ENCODE measurements around the gene GEMIN8. TPM values are rescaled to one million over a fixed set of nuclear protein-coding genes. Genes with fewer than 3 reads are reported as not detected.

The GEMIN8 gene
- total RNA-seq, 1 experiment from 2014 or later, result 11.3 TPM

DNA sequence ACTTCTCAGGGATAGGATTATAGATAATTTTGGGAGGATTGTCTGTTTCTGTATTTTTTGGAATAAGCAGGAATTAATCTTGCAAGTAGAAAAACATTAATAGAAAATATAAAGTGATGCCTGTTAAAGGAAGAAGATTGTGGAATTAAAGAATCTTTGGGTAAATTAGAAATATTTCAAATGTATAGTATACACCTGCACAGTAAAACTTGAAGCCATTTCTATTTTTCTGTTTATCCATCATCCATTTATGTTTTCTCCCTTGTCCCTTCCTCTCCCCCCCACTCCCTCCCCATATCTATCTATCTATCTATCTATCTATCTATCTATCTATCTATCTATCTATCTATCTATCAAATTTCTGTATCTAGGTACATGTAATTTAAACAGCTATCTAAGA is 46.9 kb upstream of the GEMIN8 start:
- no peak for DNase-seq (ENCODE audit: low read depth, low spot score)
- H3K27ac ChIP-seq (ENCODE audit: low read depth, low read length), result no peak overlapping the region
- no peak overlapping the region for H3K9ac ChIP-seq (ENCODE audit: low read length)
- ChIA-PET POLR2A (no interaction called here), CTCF (no interaction called here), RAD21 (ENCODE audit: low non-redundant PET in 1 of 2, low total read pairs in 2 of 2, uncharacterized antibody in 2 of 2, unreplicated experiment in 2 of 2) (no interaction called here)
- H3K27me3 ChIP-seq (ENCODE audit: insufficient read depth, low read length), result no peaks in the 10 kb centered on the region
- TF ChIP-seq CBX3 (IDR thresholded peaks at IDR 0.05; ENCODE audit: low read depth), result no peak
- TF ChIP-seq ELF1 (IDR thresholded peaks at IDR 0.05; ENCODE audit: borderline replicate concordance, low read depth), result no peak
- no peak for TF ChIP-seq FOSL1 (IDR thresholded peaks at IDR 0.05; ENCODE audit: low read depth)
- TF ChIP-seq CEBPB (IDR thresholded peaks at IDR 0.05; ENCODE audit: low read depth), result no peak
- TF ChIP-seq SRF (IDR thresholded peaks at IDR 0.05; ENCODE audit: low read depth), result no peak
- no peak overlapping the region for H3K4me2 ChIP-seq (ENCODE audit: low read length)
- BruUV-seq (replicated peaks), result no TSS peak
- intact Hi-C loops (cut with micrococcal nuclease), result no loop called here
- no peaks in the 10 kb centered on the region for H3K36me3 ChIP-seq (ENCODE audit: control insufficient read depth in 1 of 2, insufficient read depth in 2 of 2, low read length in 2 of 2)
- no peak for ATAC-seq
- no peaks in the 10 kb centered on the region for H3K79me2 ChIP-seq (ENCODE audit: insufficient read depth, low read length)
- H3K9me2 ChIP-seq (ENCODE audit: insufficient read depth), result no peaks in the 10 kb centered on the region
- H2AFZ ChIP-seq (ENCODE audit: low read depth, low read length, poor library complexity, severe bottlenecking), result no peak overlapping the region
- H4K20me1 ChIP-seq (ENCODE audit: insufficient read depth), result no peaks in the 10 kb centered on the region
- no peaks in the 10 kb centered on the region for H3K9me3 ChIP-seq (ENCODE audit: control insufficient read depth in 1 of 2, insufficient read depth in 1 of 2, low read depth in 1 of 2, low read length in 2 of 2)
- no peak overlapping the region for H3K4me3 ChIP-seq (replicated peaks in 1 of 2; ENCODE audit: low read depth in 1 of 2, low read length in 2 of 2)
- no peaks in the 10 kb centered on the region for H3K4me1 ChIP-seq (ENCODE audit: control insufficient read depth in 1 of 2, insufficient read depth in 2 of 2, low read length in 2 of 2)

DNA sequence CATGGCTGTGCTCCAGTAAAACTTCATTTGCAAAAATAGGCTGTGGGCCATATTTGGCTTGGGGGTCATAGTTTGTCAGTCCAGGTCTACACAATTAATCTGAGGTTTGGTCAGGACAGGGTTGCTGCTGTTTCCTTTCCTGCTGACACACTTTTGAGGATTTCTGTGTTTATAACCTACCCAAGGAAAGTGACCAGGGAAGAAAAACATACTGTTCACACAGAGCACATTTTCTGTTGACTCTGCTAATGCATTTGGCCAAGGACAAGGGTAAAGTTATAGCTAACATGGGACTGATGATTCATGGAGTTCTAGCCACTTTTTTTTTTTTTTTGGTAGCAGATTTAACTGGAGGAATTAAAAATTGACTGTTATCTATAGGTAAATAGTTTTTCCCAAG is 43.9 kb upstream of the GEMIN8 start:
- CTCF ChIA-PET, result no interaction called here
- BruUV-seq (replicated peaks), result no TSS peak

More for the DNA sequence above, 43.9 kb upstream of the GEMIN8 start:
- no peaks in the 10 kb centered on the region for H3K9me2 ChIP-seq (ENCODE audit: insufficient read depth)
- ATAC-seq (no peak), DNase-seq (ENCODE audit: low read depth, low spot score) (no peak)
- TF ChIP-seq RAD21 (IDR thresholded peaks at IDR 0.05; ENCODE audit: low read depth), result no peak
- TF ChIP-seq, protein P1, sequence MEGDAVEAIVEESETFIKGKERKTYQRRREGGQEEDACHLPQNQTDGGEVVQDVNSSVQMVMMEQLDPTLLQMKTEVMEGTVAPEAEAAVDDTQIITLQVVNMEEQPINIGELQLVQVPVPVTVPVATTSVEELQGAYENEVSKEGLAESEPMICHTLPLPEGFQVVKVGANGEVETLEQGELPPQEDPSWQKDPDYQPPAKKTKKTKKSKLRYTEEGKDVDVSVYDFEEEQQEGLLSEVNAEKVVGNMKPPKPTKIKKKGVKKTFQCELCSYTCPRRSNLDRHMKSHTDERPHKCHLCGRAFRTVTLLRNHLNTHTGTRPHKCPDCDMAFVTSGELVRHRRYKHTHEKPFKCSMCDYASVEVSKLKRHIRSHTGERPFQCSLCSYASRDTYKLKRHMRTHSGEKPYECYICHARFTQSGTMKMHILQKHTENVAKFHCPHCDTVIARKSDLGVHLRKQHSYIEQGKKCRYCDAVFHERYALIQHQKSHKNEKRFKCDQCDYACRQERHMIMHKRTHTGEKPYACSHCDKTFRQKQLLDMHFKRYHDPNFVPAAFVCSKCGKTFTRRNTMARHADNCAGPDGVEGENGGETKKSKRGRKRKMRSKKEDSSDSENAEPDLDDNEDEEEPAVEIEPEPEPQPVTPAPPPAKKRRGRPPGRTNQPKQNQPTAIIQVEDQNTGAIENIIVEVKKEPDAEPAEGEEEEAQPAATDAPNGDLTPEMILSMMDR (IDR thresholded peaks at IDR 0.05 in 2 of 3, conservative IDR thresholded peaks at IDR 0.05 in 1 of 3; ENCODE audit: borderline replicate concordance in 1 of 3, insufficient read depth in 1 of 3, low read depth in 2 of 3, low read length in 2 of 3), result no peak
- no peak for TF ChIP-seq JUND (IDR thresholded peaks at IDR 0.05)
- no peak for TF ChIP-seq TCF7L2 (IDR thresholded peaks at IDR 0.05; ENCODE audit: borderline replicate concordance, extremely low read depth, insufficient read depth, insufficient read length)
- TF ChIP-seq CBX3 (IDR thresholded peaks at IDR 0.05; ENCODE audit: low read depth), result no peak
- no peak for TF ChIP-seq POLR2A (IDR thresholded peaks at IDR 0.05; ENCODE audit: borderline replicate concordance, extremely low read depth, insufficient read depth, insufficient read length)
- no peak for TF ChIP-seq ZNF274 (IDR thresholded peaks at IDR 0.05; ENCODE audit: low read depth, low read length)
- no peak for TF ChIP-seq SRF (IDR thresholded peaks at IDR 0.05; ENCODE audit: low read depth)
- no peak for TF ChIP-seq FOSL1 (IDR thresholded peaks at IDR 0.05; ENCODE audit: low read depth)
- TF ChIP-seq, protein P2, sequence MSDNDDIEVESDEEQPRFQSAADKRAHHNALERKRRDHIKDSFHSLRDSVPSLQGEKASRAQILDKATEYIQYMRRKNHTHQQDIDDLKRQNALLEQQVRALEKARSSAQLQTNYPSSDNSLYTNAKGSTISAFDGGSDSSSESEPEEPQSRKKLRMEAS (IDR thresholded peaks at IDR 0.05), result no peak
- no peak for TF ChIP-seq ELF1 (IDR thresholded peaks at IDR 0.05; ENCODE audit: borderline replicate concordance, low read depth)
- no peak for TF ChIP-seq EZH2 (IDR thresholded peaks at IDR 0.05)
- TF ChIP-seq, protein P3, sequence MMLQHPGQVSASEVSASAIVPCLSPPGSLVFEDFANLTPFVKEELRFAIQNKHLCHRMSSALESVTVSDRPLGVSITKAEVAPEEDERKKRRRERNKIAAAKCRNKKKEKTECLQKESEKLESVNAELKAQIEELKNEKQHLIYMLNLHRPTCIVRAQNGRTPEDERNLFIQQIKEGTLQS (IDR thresholded peaks at IDR 0.05), result no peak
- TF ChIP-seq SIN3A (IDR thresholded peaks at IDR 0.05; ENCODE audit: low read depth), result no peak
- H3K79me2 ChIP-seq (ENCODE audit: insufficient read depth, low read length), result no peaks in the 10 kb centered on the region
- H3K4me2 ChIP-seq (ENCODE audit: low read length), result no peak overlapping the region
- no peak overlapping the region for H3K27ac ChIP-seq (ENCODE audit: low read depth, low read length)
- intact Hi-C loops (cut with micrococcal nuclease), result no loop called here
- no peaks in the 10 kb centered on the region for H3K9me3 ChIP-seq (ENCODE audit: control insufficient read depth in 1 of 2, insufficient read depth in 1 of 2, low read depth in 1 of 2, low read length in 2 of 2)
- H4K20me1 ChIP-seq (ENCODE audit: insufficient read depth), result no peaks in the 10 kb centered on the region
- no peaks in the 10 kb centered on the region for H3K27me3 ChIP-seq (ENCODE audit: insufficient read depth, low read length)
- H2AFZ ChIP-seq (ENCODE audit: low read depth, low read length, poor library complexity, severe bottlenecking), result no peak overlapping the region
- POLR2A ChIA-PET, result no interaction called here
- H3K36me3 ChIP-seq (ENCODE audit: control insufficient read depth in 1 of 2, insufficient read depth in 2 of 2, low read length in 2 of 2), result no peaks in the 10 kb centered on the region
- no peak overlapping the region for H3K9ac ChIP-seq (ENCODE audit: low read length)
- no peaks in the 10 kb centered on the region for H3K4me1 ChIP-seq (ENCODE audit: control insufficient read depth in 1 of 2, insufficient read depth in 2 of 2, low read length in 2 of 2)
- H3K4me3 ChIP-seq (replicated peaks in 1 of 2; ENCODE audit: low read depth in 1 of 2, low read length in 2 of 2), result no peak overlapping the region
- RAD21 ChIA-PET (ENCODE audit: low non-redundant PET in 1 of 2, low total read pairs in 2 of 2, uncharacterized antibody in 2 of 2, unreplicated experiment in 2 of 2), result no interaction called here

Data from HCT116 (cell line).